Nephron (organoid): ENCODE measurements around the gene UNC5B.

ENCODE experiments used
- H3K27ac Mint-ChIP-seq, 3 experiments: 2 replicates each; pipeline ENCODE4 v1.8.0; 2020; ENCODE audit warnings: mixed read lengths in 3 of 3, mild to moderate bottlenecking in 2 of 3, moderate library complexity in 1 of 3
- H3K27me3 Mint-ChIP-seq: 2 replicates; pipeline ENCODE4 v1.8.0; 2021; ENCODE audit warnings: low read depth, mild to moderate bottlenecking, moderate library complexity, mixed read lengths
- H3K36me3 Mint-ChIP-seq: 2 replicates; pipeline ENCODE4 v1.8.0; 2020; ENCODE audit warnings: low read depth, mixed read lengths
- H3K4me1 Mint-ChIP-seq: 2 replicates; pipeline ENCODE4 v1.8.0; 2020; ENCODE audit warnings: mixed read lengths
- H3K4me3 Mint-ChIP-seq, 3 experiments: 2 replicates each; pipeline ENCODE4 v1.8.0; 2020; ENCODE audit warnings: mild to moderate bottlenecking in 3 of 3, mixed read lengths in 3 of 3, moderate library complexity in 2 of 3
- H3K9me3 Mint-ChIP-seq: 2 replicates; pipeline ENCODE4 v1.8.0; 2020; ENCODE audit warnings: mixed read lengths
- TF ChIP-seq, protein P1 (sequence below), 3 experiments: fragments of 200-600 bp; sonication (generic); IDR thresholded peaks; one replicate each; pipeline ENCODE4 v1.5.0; 2021; ENCODE audit warnings: antibody characterized with exemption in 3 of 3; ENCODE audit not compliant: unreplicated experiment in 3 of 3

UNC5B gene

DNA sequence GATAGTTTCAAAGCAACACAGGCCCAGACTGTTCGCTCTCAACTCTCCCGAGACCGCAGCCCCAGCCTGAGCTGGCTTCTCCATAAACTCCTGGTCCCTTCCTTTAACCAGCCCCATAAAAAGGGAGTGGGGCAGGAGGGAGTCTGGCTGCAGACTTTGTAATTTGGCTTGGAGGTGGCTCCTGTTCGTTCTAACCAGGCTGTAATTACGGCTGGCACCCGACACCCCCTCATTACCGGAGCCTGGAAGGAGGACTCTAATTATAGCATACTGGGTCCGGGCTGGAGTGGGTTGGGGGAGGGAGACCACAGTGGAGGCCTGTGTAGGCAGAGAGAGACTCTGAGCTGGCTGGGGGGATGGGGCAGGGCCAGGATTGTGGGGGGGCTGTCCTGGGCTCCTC, 49.7 kb downstream of the UNC5B start:
- Mint-ChIP-seq H3K4me3 (peak overlapping the region in 1 of 3 experiments; percentile 7), H3K36me3 (no peaks in the 10 kb centered on the region), H3K4me1 (peaks cover 69% of the 10 kb centered on the region), H3K9me3 (no peaks in the 10 kb centered on the region), H3K27me3 (peaks cover 5% of the 10 kb centered on the region), H3K27ac (peak overlapping the region; percentile 90 to 95 (median 94))
- TF ChIP-seq, protein P1, sequence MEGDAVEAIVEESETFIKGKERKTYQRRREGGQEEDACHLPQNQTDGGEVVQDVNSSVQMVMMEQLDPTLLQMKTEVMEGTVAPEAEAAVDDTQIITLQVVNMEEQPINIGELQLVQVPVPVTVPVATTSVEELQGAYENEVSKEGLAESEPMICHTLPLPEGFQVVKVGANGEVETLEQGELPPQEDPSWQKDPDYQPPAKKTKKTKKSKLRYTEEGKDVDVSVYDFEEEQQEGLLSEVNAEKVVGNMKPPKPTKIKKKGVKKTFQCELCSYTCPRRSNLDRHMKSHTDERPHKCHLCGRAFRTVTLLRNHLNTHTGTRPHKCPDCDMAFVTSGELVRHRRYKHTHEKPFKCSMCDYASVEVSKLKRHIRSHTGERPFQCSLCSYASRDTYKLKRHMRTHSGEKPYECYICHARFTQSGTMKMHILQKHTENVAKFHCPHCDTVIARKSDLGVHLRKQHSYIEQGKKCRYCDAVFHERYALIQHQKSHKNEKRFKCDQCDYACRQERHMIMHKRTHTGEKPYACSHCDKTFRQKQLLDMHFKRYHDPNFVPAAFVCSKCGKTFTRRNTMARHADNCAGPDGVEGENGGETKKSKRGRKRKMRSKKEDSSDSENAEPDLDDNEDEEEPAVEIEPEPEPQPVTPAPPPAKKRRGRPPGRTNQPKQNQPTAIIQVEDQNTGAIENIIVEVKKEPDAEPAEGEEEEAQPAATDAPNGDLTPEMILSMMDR (IDR thresholded peaks at IDR 0.05; ENCODE audit: unreplicated experiment in 3 of 3) = no peak

DNA sequence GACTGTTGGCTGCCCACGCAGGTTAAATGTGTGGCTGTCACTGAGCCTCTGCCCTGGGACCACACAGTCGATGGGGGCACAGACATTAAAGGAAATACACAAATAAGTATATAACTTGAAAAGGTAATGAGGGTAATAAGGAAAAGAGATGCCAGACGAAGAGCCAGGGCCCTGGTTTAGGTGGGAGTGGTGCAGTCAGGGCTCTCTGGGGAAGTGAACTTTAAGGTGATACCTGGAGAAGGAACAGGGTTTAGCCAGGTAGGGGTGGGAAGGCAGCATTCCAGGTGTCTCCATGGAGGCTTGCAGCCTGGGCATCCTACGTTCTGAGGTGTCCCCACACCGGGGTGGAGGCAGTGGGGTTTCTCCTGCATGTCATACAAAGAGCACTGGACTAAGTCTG, 50.4 kb downstream of the UNC5B start:
- Mint-ChIP-seq H3K27ac (peak overlapping the region; percentile 90 to 95 (median 94)), H3K4me3 (peak overlapping the region in 1 of 3 experiments; percentile 2), H3K36me3 (no peaks in the 10 kb centered on the region), H3K4me1 (peaks cover 76% of the 10 kb centered on the region), H3K27me3 (peaks cover 5% of the 10 kb centered on the region), H3K9me3 (no peaks in the 10 kb centered on the region)
- TF ChIP-seq, protein P1 (IDR thresholded peaks at IDR 0.05; ENCODE audit: unreplicated experiment in 3 of 3) = no peak

DNA sequence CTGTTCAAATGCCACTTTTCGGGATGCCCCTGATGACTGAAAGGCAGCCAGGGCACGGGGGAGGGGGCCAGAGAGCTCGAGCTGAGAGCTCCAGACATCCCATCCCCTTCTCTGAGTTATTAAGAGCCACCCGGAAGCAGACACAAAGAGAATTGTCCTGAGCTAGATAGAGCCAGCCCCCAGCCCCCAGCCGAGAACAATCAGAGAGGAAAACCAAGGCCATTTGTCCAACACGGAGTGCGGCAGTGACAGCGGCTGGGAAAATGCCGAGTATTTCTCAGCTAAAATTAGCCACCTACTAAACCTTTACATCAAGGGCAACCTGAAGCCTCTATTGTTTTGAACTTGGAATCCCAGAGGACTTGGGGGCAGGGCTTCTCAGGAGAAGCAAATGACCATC, 51.0 kb downstream of the UNC5B start:
- TF ChIP-seq, protein P1 (IDR thresholded peaks at IDR 0.05; ENCODE audit: unreplicated experiment in 3 of 3) = no peak
- Mint-ChIP-seq H3K27me3 (peaks cover 5% of the 10 kb centered on the region), H3K9me3 (no peaks in the 10 kb centered on the region), H3K36me3 (no peaks in the 10 kb centered on the region), H3K4me1 (peaks cover 82% of the 10 kb centered on the region), H3K27ac (peak overlapping the region; percentile 52 to 94 (median 90)), H3K4me3 (peak overlapping the region in 1 of 3 experiments; percentile 12)

DNA sequence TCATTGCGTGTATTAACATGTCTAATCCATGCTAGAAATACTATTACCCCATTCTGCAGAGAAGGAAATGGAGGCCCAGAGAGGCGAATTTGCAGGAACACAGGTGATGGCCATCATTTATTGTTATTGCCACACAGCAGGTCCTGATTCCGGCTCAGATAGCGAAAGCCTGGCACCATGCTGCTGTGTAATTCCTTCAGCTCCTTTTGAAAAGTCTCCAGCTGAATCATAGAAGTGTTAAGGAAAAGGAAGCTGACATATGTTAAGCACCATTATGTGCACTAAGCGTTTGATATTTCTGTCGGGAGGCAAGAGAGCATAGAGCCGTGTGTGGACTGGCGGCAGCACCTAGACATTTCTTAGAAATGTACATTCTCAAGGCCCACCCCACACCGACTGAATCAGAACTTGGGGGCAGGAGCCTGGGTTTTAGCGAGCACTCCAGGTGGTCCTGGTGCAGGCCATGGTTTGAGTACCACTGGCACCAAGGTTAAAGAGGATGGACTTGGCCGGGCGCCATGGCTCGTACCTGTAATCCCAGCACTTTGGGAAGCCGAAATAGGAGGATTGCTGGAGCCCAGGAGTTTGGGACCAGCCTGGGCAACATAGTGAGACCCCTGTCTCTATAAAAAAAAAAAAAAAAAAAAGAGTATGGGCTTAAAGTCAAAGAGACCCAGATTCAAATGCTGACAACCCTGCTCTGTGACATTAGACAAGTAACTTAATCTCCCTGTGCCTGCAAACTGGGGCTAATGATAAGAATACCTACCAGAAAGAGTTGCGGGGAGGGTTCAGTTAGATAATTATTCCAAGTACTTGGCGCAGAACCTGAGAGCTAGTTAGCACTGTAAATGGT, 52.2 kb downstream of the UNC5B start:
- no peak overlapping the region for H3K4me3 Mint-ChIP-seq
- H3K27ac Mint-ChIP-seq = peak overlapping the region; percentile 43 to 94 (median 52)
- TF ChIP-seq, protein P1 (IDR thresholded peaks at IDR 0.05; ENCODE audit: unreplicated experiment in 3 of 3) = no peak

DNA sequence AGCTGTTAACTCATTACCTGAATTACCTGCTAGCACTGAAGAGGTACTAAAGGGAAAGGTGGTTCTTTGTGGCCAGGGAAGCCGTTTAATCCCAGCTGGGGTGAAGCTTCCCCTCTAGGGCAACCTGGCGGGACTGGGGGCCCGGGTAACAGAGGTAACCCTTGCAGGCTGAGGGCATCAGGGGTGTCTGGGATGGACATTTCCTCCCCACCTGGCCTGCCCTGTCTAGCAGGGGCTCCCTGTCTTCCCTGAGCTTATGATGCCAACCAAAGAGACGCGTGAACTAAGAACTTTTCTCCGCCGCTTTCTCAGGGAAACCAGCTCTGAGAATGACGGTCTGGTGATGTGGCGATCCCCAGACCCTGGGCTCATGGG, 52.8 kb downstream of the UNC5B start:
- no peaks in the 10 kb centered on the region for H3K36me3 Mint-ChIP-seq
- no peaks in the 10 kb centered on the region for H3K9me3 Mint-ChIP-seq
- H3K27ac Mint-ChIP-seq = no peak overlapping the region
- TF ChIP-seq, protein P1 (IDR thresholded peaks at IDR 0.05; ENCODE audit: unreplicated experiment in 3 of 3) = no peak
- H3K4me3 Mint-ChIP-seq = no peak overlapping the region
- H3K4me1 Mint-ChIP-seq = peaks cover 93% of the 10 kb centered on the region
- peaks cover 5% of the 10 kb centered on the region for H3K27me3 Mint-ChIP-seq

More for the DNA sequence above, 52.2 kb downstream of the UNC5B start:
- Mint-ChIP-seq H3K4me1 (peaks cover 90% of the 10 kb centered on the region), H3K36me3 (no peaks in the 10 kb centered on the region), H3K27me3 (peaks cover 5% of the 10 kb centered on the region), H3K9me3 (no peaks in the 10 kb centered on the region)
